Measurements from ENCODE around the gene PCSK6. TPM values are rescaled to one million over a fixed set of nuclear protein-coding genes. Genes with fewer than 3 reads are reported as not detected.

PCSK6 gene
- total RNA-seq, 1 experiment from 2014 or later: 3.7 TPM

DNA sequence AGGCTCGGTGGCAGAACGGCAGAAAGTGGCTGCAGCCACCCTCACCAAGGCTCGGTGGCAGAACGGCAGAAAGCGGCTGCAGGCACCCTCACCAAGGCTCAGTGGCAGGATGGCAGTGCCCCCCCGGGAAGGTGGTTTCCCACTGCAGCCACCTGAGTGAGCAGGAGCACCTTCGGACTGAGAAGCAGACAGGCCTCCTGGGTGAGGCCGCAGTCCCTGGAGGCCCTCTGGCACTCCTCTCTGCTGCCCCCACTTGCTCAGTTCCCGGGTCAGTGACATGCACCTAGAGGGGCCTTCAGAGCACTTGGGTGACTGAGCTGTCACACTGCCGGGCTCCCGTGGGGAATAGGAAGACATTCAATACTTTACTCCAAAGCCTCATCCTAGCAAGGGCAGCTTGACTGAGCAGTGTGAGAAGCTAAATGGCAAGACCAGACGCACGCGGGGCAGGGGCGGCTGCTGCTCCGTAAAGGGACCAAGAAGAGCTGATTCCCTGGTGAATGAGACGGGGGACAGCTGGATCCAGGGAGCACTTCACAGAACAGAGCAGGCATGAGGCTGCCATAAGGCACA is 62.7 kb downstream of the PCSK6 start:
- no peaks in the 10 kb centered on the region for H3K36me3 ChIP-seq (ENCODE audit: low read depth, low read length)
- H3K79me2 ChIP-seq (ENCODE audit: low read length): no peaks in the 10 kb centered on the region
- no peak overlapping the region for H3K4me2 ChIP-seq (ENCODE audit: low read length)
- no peak overlapping the region for H3K27ac ChIP-seq (ENCODE audit: low read length)
- ATAC-seq (no peak), DNase-seq (no peak)
- no peaks in the 10 kb centered on the region for H3K9me2 ChIP-seq (replicated peaks; ENCODE audit: low read length)
- BruUV-seq (replicated peaks): no TSS peak
- intact Hi-C loops (cut with micrococcal nuclease): no loop called here
- H4K20me1 ChIP-seq (ENCODE audit: low read length): no peaks in the 10 kb centered on the region
- H3K4me1 ChIP-seq (ENCODE audit: insufficient read depth, low read length): no peaks in the 10 kb centered on the region
- CTCF ChIA-PET: no interaction called here
- H3K9me3 ChIP-seq (ENCODE audit: low read length): no peaks in the 10 kb centered on the region
- TF ChIP-seq EZH2phosphoT487 (IDR thresholded peaks at IDR 0.05; ENCODE audit: borderline replicate concordance, low read length): no peak
- no peak overlapping the region for H3K4me3 ChIP-seq (ENCODE audit: low read length)
- no peak overlapping the region for H3K9ac ChIP-seq (ENCODE audit: low read length)
- POLR2A ChIA-PET (ENCODE audit: unreplicated experiment): no interaction called here
- H3K27me3 ChIP-seq (ENCODE audit: low read length): peaks cover 18% of the 10 kb centered on the region
- H2AFZ ChIP-seq (ENCODE audit: low read length): no peak overlapping the region
- no peaks in the 10 kb centered on the region for H3F3A ChIP-seq (ENCODE audit: low read length, unreplicated experiment)

DNA sequence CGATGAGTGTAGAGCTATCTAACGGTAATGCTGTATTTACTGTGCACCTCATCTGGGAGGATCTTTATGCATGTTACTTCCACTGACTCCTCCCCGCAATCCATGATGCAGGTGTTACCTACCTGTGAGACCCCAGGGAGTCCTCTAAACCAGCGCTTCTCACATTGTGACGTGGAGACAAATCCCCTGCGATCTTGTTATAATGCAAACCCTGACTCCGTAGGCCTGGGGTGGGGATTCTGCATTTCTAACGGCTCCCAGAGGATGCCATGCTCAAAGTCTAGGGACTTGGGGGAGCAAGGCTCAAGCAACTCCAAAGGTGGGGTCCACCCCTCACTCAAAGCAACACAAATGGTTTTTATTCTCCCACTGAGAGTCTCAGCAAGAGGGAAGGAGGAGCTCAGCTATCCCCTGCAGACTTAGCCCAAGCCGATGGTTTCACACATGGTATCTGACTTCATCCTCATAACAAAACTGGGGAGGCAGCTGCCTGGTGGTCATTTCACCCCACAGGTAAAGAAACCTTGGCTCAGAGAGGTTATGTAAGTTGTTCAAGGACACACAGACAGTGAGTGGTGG is 63.6 kb downstream of the PCSK6 start:
- no peak overlapping the region for H3K4me2 ChIP-seq (ENCODE audit: low read length)
- no peaks in the 10 kb centered on the region for H4K20me1 ChIP-seq (ENCODE audit: low read length)
- POLR2A ChIA-PET (ENCODE audit: unreplicated experiment): no interaction called here
- H3K9ac ChIP-seq (ENCODE audit: low read length): no peak overlapping the region
- no peaks in the 10 kb centered on the region for H3K4me1 ChIP-seq (ENCODE audit: insufficient read depth, low read length)
- CTCF ChIA-PET: no interaction called here
- H2AFZ ChIP-seq (ENCODE audit: low read length): no peak overlapping the region
- BruUV-seq (replicated peaks): no TSS peak
- no peak overlapping the region for H3K4me3 ChIP-seq (ENCODE audit: low read length)
- ATAC-seq (no peak), DNase-seq (no peak)
- H3K9me3 ChIP-seq (ENCODE audit: low read length): no peaks in the 10 kb centered on the region
- no peaks in the 10 kb centered on the region for H3K36me3 ChIP-seq (ENCODE audit: low read depth, low read length)
- intact Hi-C loops (cut with micrococcal nuclease): no loop called here
- TF ChIP-seq EZH2phosphoT487 (IDR thresholded peaks at IDR 0.05; ENCODE audit: borderline replicate concordance, low read length) (no peak), EZH2 (IDR thresholded peaks at IDR 0.05; ENCODE audit: low read length, unreplicated experiment) (no peak)
- TF ChIP-seq, protein P1, sequence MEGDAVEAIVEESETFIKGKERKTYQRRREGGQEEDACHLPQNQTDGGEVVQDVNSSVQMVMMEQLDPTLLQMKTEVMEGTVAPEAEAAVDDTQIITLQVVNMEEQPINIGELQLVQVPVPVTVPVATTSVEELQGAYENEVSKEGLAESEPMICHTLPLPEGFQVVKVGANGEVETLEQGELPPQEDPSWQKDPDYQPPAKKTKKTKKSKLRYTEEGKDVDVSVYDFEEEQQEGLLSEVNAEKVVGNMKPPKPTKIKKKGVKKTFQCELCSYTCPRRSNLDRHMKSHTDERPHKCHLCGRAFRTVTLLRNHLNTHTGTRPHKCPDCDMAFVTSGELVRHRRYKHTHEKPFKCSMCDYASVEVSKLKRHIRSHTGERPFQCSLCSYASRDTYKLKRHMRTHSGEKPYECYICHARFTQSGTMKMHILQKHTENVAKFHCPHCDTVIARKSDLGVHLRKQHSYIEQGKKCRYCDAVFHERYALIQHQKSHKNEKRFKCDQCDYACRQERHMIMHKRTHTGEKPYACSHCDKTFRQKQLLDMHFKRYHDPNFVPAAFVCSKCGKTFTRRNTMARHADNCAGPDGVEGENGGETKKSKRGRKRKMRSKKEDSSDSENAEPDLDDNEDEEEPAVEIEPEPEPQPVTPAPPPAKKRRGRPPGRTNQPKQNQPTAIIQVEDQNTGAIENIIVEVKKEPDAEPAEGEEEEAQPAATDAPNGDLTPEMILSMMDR (conservative IDR thresholded peaks at IDR 0.05; ENCODE audit: low read depth, low read length): no peak
- peaks cover 25% of the 10 kb centered on the region for H3K27me3 ChIP-seq (ENCODE audit: low read length)
- no peaks in the 10 kb centered on the region for H3F3A ChIP-seq (ENCODE audit: low read length, unreplicated experiment)
- H3K79me2 ChIP-seq (ENCODE audit: low read length): no peaks in the 10 kb centered on the region
- no peak overlapping the region for H3K27ac ChIP-seq (ENCODE audit: low read length)
- H3K9me2 ChIP-seq (replicated peaks; ENCODE audit: low read length): no peaks in the 10 kb centered on the region

DNA sequence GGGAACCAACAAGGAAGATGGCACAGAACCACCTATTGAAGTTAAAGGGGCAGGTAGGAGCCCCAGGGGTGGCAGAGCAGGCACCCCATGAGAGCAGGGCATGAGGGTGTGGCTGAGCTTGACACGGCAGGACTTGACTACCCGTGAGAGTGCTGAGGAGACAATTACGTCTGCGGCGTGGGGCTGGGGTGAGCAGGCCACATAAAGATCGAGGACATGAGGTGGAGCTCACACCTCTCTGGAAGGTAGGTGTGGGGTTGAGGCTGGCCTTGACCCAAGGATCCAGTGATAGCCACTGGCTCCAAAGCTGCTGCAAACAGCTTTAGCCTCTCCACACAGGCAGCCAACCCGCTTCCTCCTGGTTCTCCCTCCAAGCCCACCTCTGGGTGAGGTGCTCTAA is 64.5 kb downstream of the PCSK6 start:
- Histone ChIP-seq H3K4me2 (ENCODE audit: low read length) (no peak overlapping the region), H3K27ac (ENCODE audit: low read length) (no peak overlapping the region), H3K9ac (ENCODE audit: low read length) (no peak overlapping the region), H3K36me3 (ENCODE audit: low read depth, low read length) (no peaks in the 10 kb centered on the region), H3K9me3 (ENCODE audit: low read length) (no peaks in the 10 kb centered on the region), H3K4me1 (ENCODE audit: insufficient read depth, low read length) (no peaks in the 10 kb centered on the region), H2AFZ (ENCODE audit: low read length) (no peak overlapping the region), H3F3A (ENCODE audit: low read length, unreplicated experiment) (no peaks in the 10 kb centered on the region), H3K4me3 (ENCODE audit: low read length) (no peak overlapping the region), H3K79me2 (ENCODE audit: low read length) (no peaks in the 10 kb centered on the region), H3K9me2 (replicated peaks; ENCODE audit: low read length) (no peaks in the 10 kb centered on the region), H4K20me1 (ENCODE audit: low read length) (no peaks in the 10 kb centered on the region), H3K27me3 (ENCODE audit: low read length) (peaks cover 25% of the 10 kb centered on the region)
- ATAC-seq: no peak
- ChIA-PET POLR2A (ENCODE audit: unreplicated experiment) (no interaction called here), CTCF (no interaction called here)
- DNase-seq: no peak
- intact Hi-C loops (cut with micrococcal nuclease): no loop called here
- no peak for TF ChIP-seq EZH2phosphoT487 (IDR thresholded peaks at IDR 0.05; ENCODE audit: borderline replicate concordance, low read length)
- TF ChIP-seq EZH2 (IDR thresholded peaks at IDR 0.05; ENCODE audit: low read length, unreplicated experiment): no peak
- TF ChIP-seq, protein P1 (conservative IDR thresholded peaks at IDR 0.05; ENCODE audit: low read depth, low read length): no peak
- no TSS peak for BruUV-seq (replicated peaks)

Measured in PC-3 (cell line).